IPS-11a (cell line): ENCODE results near the gene WDFY2.
"Not testable (repeated sequence)": the region's sequence is repeated elsewhere in the genome, so short reads cannot be mapped to it uniquely, and the experiment has no call there.

Experiments used
- H3K4me3 ChIP-seq: one replicate; pipeline ENCODE4 v1.5.1; 2013; ENCODE audit warnings: low read depth, low read length, control low read depth

The WDFY2 gene

GRCh38 chr13:51629491-51630287 lies 45.4 kb downstream of the WDFY2 start:
- no peak overlapping the region for H3K4me3 ChIP-seq

DNA sequence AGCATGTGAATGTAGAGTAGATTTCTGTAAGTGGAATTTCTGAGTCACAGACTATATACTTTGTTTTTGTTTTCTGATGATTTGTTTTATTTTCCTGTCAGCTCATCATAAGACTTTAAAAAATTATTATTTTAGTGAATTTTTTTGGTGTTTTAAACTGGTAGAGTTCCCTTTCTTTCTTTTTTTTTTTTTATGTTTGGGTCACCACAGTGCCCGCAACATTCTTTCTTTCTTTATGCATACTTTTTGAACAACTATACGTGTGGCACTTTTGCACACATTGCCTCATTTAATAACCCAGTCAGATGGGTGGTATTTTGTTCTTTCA lies 46.0 kb downstream of the WDFY2 start:
- no peak overlapping the region for H3K4me3 ChIP-seq

GRCh38 chr13:51632591-51633362 lies 48.5 kb downstream of the WDFY2 start:
- no peak overlapping the region for H3K4me3 ChIP-seq

- no peak overlapping the region for H3K4me3 ChIP-seq
Measured at GRCh38 chr13:51635137-51635878, 51.0 kb downstream of the WDFY2 start.

DNA sequence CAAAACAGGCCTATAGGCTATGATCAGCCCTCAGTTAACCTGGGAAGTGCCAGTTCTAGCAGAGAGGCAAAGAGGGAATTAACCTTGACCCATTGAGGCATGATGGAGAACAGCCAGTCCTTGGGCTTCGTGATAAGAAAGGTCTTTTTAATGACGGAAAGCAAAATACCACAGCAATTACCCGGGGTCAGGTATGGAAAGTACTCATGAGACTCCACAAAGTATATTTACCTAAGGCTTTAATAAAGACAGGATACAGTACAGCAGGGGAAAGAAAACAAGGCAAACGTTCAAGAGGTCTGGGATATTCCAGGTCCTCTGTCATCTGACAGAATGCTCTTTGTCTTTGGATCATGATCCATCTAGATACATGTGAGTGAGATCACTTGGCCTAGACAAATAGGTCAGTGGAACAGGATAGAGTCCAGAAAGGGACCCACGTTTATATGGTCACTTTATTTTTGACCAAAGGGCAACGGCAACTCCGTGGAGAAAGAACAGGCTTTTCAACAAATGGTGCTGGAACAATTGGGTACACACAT lies 52.2 kb downstream of the WDFY2 start:
- H3K4me3 ChIP-seq = no peak overlapping the region

DNA sequence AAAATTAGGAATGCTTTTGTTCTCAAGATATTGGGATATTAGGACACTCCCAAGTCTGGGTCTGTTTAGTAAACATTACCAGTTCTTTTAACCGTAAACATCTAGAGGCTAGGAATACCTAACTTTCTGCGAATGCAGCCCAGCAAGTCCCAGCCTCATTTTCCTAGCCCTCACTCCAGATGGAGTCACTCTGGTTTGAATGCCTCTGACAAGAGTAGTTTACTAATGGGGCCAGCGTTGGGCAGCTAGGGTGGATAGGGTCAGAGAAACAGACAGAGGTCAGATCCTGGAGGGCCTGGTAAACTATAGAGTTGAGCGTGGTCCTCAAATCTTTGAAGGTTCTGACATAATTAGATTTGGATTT lies 53.6 kb downstream of the WDFY2 start:
- no peak overlapping the region for H3K4me3 ChIP-seq

GRCh38 chr13:51638216-51638871 lies 54.1 kb downstream of the WDFY2 start:
- no peak overlapping the region for H3K4me3 ChIP-seq

DNA sequence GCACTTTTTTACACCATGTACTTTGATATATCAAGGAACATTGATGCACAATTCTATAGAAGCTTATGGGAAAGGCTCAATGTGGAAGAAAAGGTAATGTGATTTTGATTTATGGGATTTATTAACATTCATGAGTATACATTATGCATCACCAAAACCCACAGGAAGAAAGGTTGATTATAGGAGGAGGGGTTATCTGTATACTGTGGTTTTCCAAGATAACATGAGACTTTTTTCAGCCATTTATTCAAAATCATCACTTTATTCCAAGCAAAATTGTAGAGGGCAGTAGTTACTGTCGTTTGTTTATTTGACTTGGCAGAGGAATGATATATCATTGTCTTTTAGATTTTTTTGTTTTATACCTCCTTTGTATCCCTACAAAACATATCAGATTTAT lies 54.9 kb downstream of the WDFY2 start:
- H3K4me3 ChIP-seq = no peak overlapping the region

GRCh38 chr13:51640696-51641095 lies 56.4 kb downstream of the WDFY2 start:
- H3K4me3 ChIP-seq = not testable (repeated sequence)

GRCh38 chr13:51643105-51643881 lies 59.0 kb downstream of the WDFY2 start:
- H3K4me3 ChIP-seq = no peak overlapping the region

DNA sequence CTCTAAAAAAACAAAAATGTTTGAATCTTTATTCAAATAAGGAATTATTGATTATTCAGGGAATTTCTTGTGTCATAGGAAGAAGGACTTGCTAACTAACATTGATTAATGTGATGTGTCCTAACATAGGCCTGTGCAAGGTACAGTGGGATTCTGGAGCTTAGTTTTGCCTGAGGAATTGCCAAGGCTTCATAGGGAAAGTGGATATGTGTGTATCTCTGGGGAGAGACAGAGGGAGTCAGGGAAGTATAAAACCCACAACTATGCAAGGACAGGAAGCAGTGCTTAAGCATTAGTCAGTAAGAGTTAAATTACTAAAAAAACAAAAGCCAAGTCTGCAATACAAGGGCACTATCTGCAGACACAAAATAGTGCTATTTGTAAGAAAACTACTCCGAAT lies 59.6 kb downstream of the WDFY2 start:
- H3K4me3 ChIP-seq = no peak overlapping the region

DNA sequence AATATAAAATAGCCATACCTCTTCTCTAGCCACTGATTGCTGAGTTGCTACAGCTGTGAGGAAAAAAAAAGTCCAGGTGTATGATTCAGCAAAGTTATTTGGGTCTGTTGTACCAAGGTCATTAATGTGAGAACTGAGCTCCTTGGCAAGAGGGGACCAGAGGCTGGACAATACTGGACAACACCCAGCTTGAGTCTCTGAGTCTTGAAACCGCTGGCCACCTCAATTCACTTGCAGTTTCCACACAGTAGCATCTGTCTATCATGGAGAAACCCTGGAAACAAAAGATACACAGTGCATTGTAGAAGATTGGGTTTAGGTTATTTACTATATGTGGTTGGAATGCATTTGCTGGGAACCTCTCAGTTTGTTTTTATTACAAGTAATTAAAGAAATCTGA lies 60.4 kb downstream of the WDFY2 start:
- no peak overlapping the region for H3K4me3 ChIP-seq

DNA sequence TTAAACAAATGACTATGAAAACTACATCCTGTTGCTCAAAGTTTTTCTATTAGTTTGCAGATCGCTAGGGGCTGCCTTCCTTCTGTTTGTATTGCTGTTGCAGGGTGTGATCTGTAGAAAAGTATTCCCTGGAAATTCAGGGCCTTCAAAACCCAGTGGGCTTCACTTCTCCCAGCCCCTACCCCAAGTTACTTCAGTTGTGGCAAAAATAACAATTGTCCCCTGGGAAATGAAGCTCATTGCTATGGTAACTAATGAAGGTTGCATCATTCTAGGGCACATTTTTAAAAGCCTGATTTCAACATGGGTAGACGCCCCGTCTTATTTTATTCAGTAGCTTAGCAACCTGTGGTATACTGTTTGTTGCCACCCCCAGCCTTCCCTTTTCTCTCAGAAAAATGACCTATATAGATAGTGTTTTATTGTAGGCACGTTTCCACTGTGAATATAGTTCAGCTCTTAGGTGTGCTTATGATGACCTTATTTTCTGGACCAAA lies 60.9 kb downstream of the WDFY2 start:
- no peak overlapping the region for H3K4me3 ChIP-seq

GRCh38 chr13:51645761-51646670 lies 61.8 kb downstream of the WDFY2 start:
- no peak overlapping the region for H3K4me3 ChIP-seq

GRCh38 chr13:51647067-51647466 lies 62.8 kb downstream of the WDFY2 start:
- H3K4me3 ChIP-seq = no peak overlapping the region

DNA sequence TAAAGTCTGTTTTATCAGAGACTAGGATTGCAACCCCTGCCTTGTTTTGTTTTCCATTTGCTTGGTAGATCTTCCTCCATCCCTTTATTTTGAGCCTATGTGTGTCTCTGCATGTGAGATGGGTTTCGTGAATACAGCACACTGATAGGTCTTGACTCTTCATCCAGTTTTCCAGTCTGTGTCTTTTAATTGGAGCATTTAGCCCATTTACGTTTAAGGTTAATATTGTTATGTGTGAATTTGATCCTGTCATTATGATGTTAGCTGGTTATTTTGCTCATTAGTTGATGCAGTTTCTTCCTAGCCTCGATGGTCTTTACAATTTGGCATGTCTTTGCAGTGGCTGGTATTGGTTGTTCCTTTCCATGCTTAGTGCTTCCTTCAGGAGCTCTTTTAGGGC lies 67.9 kb downstream of the WDFY2 start:
- not testable (repeated sequence) for H3K4me3 ChIP-seq

DNA sequence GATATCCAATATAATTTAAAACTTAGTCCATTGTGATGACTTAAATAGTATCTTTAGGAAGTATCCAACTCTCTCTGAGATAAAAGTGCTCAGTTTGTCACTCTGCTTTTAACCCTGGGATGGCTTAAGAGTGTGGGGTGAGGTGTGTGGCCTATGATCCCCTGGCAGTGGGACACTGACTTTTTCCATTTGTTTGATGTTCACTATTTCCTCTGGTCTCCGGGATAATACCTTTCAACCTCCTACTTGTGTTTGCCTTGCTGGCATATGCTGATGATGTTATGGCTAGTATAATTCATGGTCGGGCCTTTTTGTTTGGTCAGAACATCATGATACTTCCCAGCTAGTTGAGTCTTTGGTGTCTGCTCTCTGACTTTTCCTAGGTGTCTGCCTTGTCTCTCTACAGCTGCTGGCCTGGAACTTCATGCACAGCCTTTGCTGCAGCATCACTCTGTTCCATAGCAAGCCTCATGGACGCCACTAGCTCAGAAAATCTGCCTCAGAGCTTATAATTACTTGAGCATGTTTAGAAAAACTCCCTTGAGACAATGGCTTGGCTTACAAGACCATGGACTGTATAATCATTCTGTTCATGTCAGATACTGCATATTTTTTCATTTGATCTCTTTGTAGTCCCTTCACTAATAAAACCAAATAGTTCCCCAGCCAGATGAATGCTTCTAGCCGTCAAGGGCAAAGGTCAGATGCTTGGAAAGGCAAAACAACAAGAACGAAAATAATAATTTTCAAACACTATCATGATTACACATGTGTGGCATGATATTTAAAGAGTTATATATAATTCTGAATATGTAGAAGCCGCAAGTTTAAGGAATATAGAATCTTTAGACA lies 75.2 kb downstream of the WDFY2 start:
- H3K4me3 ChIP-seq = no peak overlapping the region

- no peak overlapping the region for H3K4me3 ChIP-seq
Measured at GRCh38 chr13:51660813-51661212, 76.6 kb downstream of the WDFY2 start.
